ENCODE measurements around the gene KLKB1. TPM values are rescaled to one million over a fixed set of nuclear protein-coding genes. Genes with fewer than 3 reads are reported as not detected.
A peak's percentile ranks its signal among the peaks of the same experiment; 100 is the strongest.

The KLKB1 gene
- total RNA-seq, 2 experiments from 2014 or later = not detected

DNA sequence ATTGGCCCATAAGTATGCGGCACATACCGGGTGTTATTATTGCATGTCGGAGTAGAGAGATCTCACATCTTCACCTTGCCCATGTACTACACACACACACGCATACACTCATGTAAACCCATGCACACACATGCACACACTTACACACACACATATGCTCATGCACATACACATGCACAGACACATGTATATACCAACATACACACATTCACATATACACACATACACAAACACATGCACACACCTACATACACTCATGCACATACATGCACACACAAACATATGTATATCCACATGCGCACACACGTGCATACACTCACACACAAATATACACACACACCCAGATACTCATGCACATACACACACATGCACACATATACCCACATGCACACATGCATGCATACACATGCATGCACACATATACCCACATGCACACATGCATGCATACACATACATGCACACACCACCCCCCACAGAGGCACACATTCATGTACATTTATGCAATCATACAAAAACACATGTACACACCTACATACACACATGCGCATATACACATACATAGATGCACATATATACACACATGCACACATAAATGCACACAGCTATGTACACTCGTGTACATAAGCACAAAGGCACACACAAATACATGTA is 24.7 kb upstream of the KLKB1 start:
- H3K27me3 Mint-ChIP-seq = no peaks in the 10 kb centered on the region
- no peak for DNase-seq
- peaks cover 35% of the 10 kb centered on the region for H3K4me1 Mint-ChIP-seq
- peaks cover 1% of the 10 kb centered on the region for H3K9me3 Mint-ChIP-seq
- H3K36me3 Mint-ChIP-seq (ENCODE audit: low read depth) = peaks cover 3% of the 10 kb centered on the region
- ChIA-PET CTCF (interaction anchor here (0.9 to 1.8 kb wide), 5 partner anchors 11 to 135 kb away, joined by 3 to 23 read pairs (median 7); partner anchors contain the start of genes CYP4V2 and TLR3), POLR2A (interaction anchor here (6.4 kb wide), 1 partner anchor 11 kb away, joined by 84 read pairs; the partner anchor contains the start of gene CYP4V2)
- H3K27ac Mint-ChIP-seq = peak overlapping the region; percentile 36
- H3K4me3 Mint-ChIP-seq = no peak overlapping the region

DNA sequence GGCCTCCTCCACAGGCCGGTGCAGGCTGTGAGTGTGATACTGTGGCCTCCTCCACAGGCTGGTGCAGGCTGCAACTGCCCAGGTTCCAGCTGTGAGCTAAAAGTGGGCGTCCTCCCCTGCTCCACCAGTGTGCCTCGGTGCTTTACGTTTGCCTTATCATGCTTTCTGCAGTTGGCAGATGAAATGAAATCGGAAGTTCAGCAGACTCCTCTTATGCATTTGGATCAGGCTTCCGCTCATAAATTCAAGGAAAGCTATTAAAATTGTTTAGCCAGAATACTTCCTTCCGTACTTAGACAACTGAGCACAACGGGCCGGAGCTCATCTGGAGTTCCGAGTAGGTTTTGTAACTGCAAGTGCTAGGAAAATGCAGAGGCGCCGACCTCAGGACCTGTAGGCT is 23.9 kb upstream of the KLKB1 start:
- Mint-ChIP-seq H3K27me3 (no peaks in the 10 kb centered on the region), H3K27ac (peak overlapping the region; percentile 84), H3K9me3 (peaks cover 5% of the 10 kb centered on the region), H3K36me3 (ENCODE audit: low read depth) (peaks cover 6% of the 10 kb centered on the region), H3K4me3 (peak overlapping the region; percentile 74), H3K4me1 (peaks cover 35% of the 10 kb centered on the region)
- no peak for DNase-seq
- CTCF ChIA-PET = interaction anchor here (1.4 to 4.2 kb wide), 2 partner anchors 12 to 136 kb away, joined by 9 to 23 read pairs; partner anchors contain the start of genes CYP4V2 and TLR3
- POLR2A ChIA-PET = interaction anchor here (0.6 to 6.4 kb wide), 3 partner anchors 12 to 1411 kb away, joined by 3 to 84 read pairs (median 4); partner anchors contain the start of gene CYP4V2

DNA sequence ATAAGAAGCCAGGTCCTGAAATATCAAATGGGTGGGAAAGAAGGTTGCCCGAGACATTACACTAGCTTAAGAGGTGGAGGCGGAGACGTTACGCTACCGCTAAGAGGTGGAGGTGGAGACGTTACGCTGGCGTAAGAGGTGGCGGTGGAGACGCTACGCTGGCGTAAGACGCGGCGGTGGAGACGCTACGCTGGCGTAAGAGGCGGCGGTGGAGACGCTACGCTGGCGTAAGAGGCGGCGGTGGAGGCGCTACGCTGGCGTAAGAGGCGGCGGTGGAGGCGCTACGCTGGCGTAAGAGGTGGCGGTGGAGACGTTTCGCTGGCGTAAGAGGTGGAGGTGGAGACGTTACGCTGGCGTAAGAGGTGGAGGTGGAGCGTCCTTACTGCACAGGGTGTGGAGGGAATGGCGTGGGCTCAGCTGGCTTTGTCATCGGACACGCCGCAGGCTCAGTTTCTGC is 23.2 kb upstream of the KLKB1 start:
- Mint-ChIP-seq H3K9me3 (peaks cover 10% of the 10 kb centered on the region), H3K27ac (peak overlapping the region; percentile 84)
- POLR2A ChIA-PET = interaction anchor here (6.4 kb wide), 1 partner anchor 13 kb away, joined by 84 read pairs; the partner anchor contains the start of gene CYP4V2

DNA sequence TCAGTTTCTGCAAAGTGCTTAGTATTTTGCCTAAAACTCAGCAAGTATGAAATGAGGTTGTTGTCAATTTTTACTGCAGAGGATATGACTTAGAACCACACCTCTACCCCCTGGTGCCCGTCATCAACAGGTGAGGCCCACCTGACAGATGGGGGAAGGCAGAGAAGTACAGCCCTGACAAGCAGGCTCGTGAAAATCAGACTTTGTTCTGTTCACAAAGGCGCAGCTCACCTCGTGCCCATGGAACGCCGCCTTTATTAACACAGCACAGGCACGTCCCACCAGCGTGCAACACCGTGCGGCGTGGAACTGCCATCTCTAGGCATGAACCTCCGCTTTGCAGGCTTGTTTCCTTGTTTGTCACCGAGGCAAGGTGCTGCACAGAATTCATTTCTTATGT is 22.6 kb upstream of the KLKB1 start:
- ChIA-PET POLR2A (interaction anchor here (6.4 kb wide), 1 partner anchor 13 kb away, joined by 84 read pairs; the partner anchor contains the start of gene CYP4V2), CTCF (interaction anchor here (4.2 kb wide), 1 partner anchor 14 kb away, joined by 23 read pairs; the partner anchor contains the start of gene CYP4V2)
- no peaks in the 10 kb centered on the region for H3K27me3 Mint-ChIP-seq
- H3K9me3 Mint-ChIP-seq = peaks cover 12% of the 10 kb centered on the region
- H3K36me3 Mint-ChIP-seq (ENCODE audit: low read depth) = peaks cover 16% of the 10 kb centered on the region
- peak overlapping the region; percentile 74 for H3K4me3 Mint-ChIP-seq
- peak overlapping the region; percentile 84 for H3K27ac Mint-ChIP-seq
- DNase-seq = no peak
- H3K4me1 Mint-ChIP-seq = peaks cover 35% of the 10 kb centered on the region

More for the DNA sequence above, 23.2 kb upstream of the KLKB1 start:
- peaks cover 35% of the 10 kb centered on the region for H3K4me1 Mint-ChIP-seq
- peak overlapping the region; percentile 74 for H3K4me3 Mint-ChIP-seq
- CTCF ChIA-PET = interaction anchor here (1.4 to 4.2 kb wide), 2 partner anchors 13 to 136 kb away, joined by 9 to 23 read pairs; partner anchors contain the start of genes CYP4V2 and TLR3
- no peaks in the 10 kb centered on the region for H3K27me3 Mint-ChIP-seq
- DNase-seq = peak; percentile 89
- peaks cover 12% of the 10 kb centered on the region for H3K36me3 Mint-ChIP-seq (ENCODE audit: low read depth)

DNA sequence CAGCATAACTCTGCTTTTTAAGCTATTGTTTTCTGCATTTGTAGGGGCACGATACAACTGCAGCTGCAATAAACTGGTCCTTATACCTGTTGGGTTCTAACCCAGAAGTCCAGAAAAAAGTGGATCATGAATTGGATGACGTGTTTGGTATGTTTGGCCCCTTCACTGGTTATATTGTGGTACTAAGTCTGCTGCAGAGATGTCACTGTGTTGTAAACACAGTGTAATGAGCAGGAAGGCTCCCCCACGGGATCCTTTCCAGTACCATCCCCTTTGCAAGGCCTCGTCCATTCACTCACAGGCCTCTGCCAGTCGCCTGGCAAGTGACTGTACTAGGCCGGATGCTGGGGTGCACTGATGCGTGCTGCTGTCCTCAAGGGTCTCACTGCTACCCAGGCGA is 22.2 kb upstream of the KLKB1 start:
- POLR2A ChIA-PET = interaction anchor here (6.4 kb wide), 1 partner anchor 14 kb away, joined by 84 read pairs; the partner anchor contains the start of gene CYP4V2

DNA sequence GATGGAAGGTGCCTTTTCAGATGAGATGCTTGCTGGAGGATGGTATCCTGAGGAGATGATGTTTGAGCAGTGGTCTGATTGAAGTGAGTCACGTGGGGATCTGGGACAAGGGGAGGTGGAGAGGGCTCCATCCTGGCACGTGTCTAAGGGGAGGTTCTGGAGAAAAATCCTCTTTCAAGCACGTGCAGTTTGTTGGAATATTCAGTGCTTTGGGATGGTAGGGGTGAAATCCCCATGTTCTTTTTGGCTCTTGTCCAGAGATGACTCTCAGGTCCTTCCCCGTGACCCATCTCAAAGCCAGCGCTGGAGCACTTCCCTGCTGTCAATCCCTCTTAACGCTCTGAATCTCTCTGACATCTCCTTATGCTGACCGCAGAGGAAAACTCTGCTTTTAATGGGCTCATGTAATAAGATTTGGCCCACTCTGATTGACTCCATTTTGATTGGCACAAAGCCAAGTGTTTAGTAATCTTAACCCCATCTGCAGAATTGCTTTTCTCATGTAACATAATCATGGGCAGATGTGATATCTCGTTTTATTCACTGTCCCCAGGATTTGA is 10.8 kb upstream of the KLKB1 start:
- Mint-ChIP-seq H3K4me3 (no peak overlapping the region), H3K36me3 (ENCODE audit: low read depth) (no peaks in the 10 kb centered on the region), H3K27me3 (peaks cover 7% of the 10 kb centered on the region), H3K27ac (no peak overlapping the region), H3K4me1 (no peaks in the 10 kb centered on the region), H3K9me3 (no peaks in the 10 kb centered on the region)
- no peak for DNase-seq
- ChIA-PET CTCF (no interaction called here), POLR2A (no interaction called here)

More for the DNA sequence above, 22.2 kb upstream of the KLKB1 start:
- CTCF ChIA-PET = interaction anchor here (4.2 kb wide), 1 partner anchor 14 kb away, joined by 23 read pairs; the partner anchor contains the start of gene CYP4V2
- H3K4me1 Mint-ChIP-seq = peaks cover 35% of the 10 kb centered on the region
- H3K36me3 Mint-ChIP-seq (ENCODE audit: low read depth) = peaks cover 19% of the 10 kb centered on the region
- DNase-seq = no peak
- peaks cover 12% of the 10 kb centered on the region for H3K9me3 Mint-ChIP-seq
- H3K4me3 Mint-ChIP-seq = peak overlapping the region; percentile 4
- H3K27ac Mint-ChIP-seq = peak overlapping the region; percentile 9
- H3K27me3 Mint-ChIP-seq = no peaks in the 10 kb centered on the region

DNA sequence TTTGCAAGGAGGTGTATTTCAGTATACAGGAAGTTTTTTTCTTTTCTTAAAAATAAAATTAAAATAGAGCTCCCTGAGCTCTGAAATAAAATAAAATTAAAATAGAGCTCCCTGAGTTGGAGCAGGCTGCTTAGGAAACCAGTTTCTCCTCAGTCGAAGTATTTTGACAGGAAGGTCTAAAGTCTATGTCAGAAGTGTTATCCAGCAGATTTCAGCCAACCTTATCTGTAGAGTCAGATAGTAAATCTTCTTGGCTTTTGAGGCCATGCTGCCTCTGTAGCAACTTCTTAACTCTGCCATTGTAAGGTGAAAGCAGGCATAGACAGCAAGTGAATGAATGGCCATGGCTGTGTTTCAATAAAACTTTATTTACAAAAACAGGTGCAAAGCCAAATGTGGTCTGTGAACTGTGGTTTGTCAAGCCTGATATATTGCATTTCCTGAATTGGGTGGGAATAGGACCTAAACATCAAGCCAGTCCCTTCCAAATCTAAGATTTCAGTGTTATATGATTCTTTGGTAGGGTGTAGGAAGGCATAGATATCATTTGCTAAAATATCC is 9.5 kb upstream of the KLKB1 start:
- H3K27ac Mint-ChIP-seq = no peak overlapping the region
- POLR2A ChIA-PET = no interaction called here
- no peaks in the 10 kb centered on the region for H3K9me3 Mint-ChIP-seq
- H3K4me1 Mint-ChIP-seq = no peaks in the 10 kb centered on the region
- no peaks in the 10 kb centered on the region for H3K36me3 Mint-ChIP-seq (ENCODE audit: low read depth)
- CTCF ChIA-PET = no interaction called here
- no peak for DNase-seq
- H3K4me3 Mint-ChIP-seq = no peak overlapping the region
- peaks cover 8% of the 10 kb centered on the region for H3K27me3 Mint-ChIP-seq

DNA sequence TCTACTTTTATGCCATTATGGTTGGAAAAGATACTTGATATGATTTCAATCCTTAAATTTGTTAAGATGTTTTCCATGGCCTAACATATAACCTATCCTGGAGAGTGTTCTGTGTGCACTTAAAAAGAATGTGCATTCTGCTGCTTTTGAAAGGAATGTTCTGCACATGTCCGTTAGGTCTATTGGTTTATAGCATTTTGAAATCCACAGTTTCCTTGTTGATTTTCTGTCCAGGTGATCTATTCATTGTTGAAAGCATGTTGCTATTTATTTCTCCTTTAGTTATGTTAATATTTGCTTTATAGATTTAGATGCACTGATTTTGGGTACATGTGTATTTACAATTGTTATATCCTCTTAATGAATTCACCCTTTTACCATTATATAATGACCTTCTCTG is 5.7 kb upstream of the KLKB1 start:
- H3K4me1 Mint-ChIP-seq = no peaks in the 10 kb centered on the region
- CTCF ChIA-PET = no interaction called here
- H3K4me3 Mint-ChIP-seq = no peak overlapping the region
- no peaks in the 10 kb centered on the region for H3K36me3 Mint-ChIP-seq (ENCODE audit: low read depth)
- no peak for DNase-seq
- H3K27ac Mint-ChIP-seq = no peak overlapping the region
- POLR2A ChIA-PET = no interaction called here
- H3K27me3 Mint-ChIP-seq = peaks cover 6% of the 10 kb centered on the region
- H3K9me3 Mint-ChIP-seq = peaks cover 7% of the 10 kb centered on the region

DNA sequence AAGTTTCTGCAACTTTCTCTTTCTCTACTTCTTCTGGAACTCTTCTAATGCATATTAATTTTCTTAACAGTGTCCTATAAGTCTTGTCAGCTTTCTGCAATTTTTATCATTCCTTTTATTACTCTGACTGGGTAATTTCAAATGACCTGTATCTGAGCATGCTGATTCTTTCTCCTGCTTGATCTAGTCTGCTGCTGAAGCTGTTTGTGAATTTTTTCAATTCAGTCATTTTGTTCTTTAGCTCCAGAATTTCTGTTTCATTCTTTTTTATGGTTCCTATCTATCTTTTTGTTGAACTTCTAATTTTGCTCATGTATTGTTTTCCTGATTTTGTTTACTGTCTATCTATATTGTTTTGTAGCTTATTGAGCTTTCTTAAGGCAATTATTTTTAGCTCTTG is 1.5 kb upstream of the KLKB1 start:
- peaks cover 6% of the 10 kb centered on the region for H3K27me3 Mint-ChIP-seq
- ChIA-PET CTCF (no interaction called here), POLR2A (no interaction called here)
- H3K27ac Mint-ChIP-seq = no peak overlapping the region
- no peak for DNase-seq
- H3K9me3 Mint-ChIP-seq = peaks cover 7% of the 10 kb centered on the region
- no peaks in the 10 kb centered on the region for H3K36me3 Mint-ChIP-seq (ENCODE audit: low read depth)
- no peak overlapping the region for H3K4me3 Mint-ChIP-seq
- no peaks in the 10 kb centered on the region for H3K4me1 Mint-ChIP-seq

DNA sequence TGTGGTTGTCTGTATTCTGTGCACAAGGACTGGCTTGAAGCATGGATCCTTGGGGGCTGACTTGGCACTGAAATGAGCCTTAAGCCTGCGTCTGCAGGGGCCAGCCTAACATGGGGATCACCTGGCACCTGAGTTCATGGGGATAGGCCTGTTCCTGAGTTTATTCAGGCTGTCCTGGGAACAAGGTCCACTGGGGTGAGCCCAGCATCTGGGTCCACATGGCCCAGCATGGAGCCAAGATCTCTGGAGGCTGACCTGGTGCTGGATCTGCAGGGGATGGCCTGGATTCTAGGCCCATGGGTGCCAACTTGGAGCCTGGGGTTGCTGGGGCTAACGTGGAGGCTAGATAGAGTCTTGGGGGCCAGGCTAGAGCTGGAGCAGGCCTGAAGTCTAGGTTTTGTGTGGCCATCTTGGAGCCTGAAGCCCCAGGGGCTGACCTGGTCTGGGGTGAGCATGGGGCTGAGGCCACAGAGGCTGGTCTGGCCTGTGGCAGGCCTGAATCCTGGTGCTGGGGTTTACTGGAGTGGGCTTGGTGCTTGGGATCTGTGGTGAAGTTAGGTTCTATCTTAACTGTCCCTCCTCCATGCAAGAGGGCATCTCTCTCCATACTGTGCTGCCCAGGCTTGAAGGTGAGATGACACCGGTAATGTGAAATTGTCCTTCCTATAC is 652 bp upstream of the KLKB1 start:
- Mint-ChIP-seq H3K27me3 (no peaks in the 10 kb centered on the region), H3K4me1 (no peaks in the 10 kb centered on the region)

DNA sequence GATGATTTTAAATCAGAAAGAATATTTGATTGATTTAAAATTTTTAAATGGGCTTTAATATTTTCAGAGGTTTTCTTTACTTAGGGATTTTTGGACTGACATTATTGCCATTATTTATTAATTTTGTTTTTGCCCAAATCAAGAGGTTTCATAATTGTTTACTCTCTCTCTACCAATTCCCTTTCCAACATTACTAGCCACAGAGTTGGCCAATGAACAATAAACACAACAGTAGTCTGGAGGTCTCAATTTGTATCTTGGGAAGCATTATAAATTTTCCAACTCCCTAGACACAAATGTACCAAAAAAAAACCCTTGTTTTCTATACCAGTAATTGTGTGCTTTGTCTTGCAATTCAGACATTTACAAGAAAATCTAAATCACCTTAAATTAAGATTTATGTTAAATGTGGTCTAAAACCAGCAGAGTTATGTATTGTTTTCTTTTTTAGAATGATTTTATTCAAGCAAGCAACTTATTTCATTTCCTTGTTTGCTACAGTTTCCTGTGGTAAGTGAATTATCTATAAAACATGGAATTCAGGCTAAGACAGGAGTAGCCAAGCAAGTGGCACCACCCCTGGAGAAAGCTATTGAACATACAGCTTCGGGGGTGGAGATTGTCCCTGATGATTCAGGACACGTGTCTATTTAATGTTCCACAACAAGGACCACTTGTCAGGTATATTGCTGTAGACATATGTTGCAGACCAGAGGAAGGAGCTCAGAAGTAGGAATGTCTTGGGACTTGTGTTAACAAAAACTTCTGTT is 622 bp downstream of the KLKB1 start:
- ChIA-PET POLR2A (no interaction called here), CTCF (no interaction called here)
- Mint-ChIP-seq H3K9me3 (peaks cover 7% of the 10 kb centered on the region), H3K4me1 (no peaks in the 10 kb centered on the region), H3K4me3 (no peak overlapping the region), H3K36me3 (ENCODE audit: low read depth) (no peaks in the 10 kb centered on the region), H3K27me3 (no peaks in the 10 kb centered on the region), H3K27ac (no peak overlapping the region)
- DNase-seq = no peak

More for the DNA sequence above, 652 bp upstream of the KLKB1 start:
- no peak for DNase-seq
- no peak overlapping the region for H3K27ac Mint-ChIP-seq
- H3K4me3 Mint-ChIP-seq = no peak overlapping the region
- H3K36me3 Mint-ChIP-seq (ENCODE audit: low read depth) = no peaks in the 10 kb centered on the region
- POLR2A ChIA-PET = no interaction called here
- CTCF ChIA-PET = no interaction called here
- peaks cover 7% of the 10 kb centered on the region for H3K9me3 Mint-ChIP-seq

DNA sequence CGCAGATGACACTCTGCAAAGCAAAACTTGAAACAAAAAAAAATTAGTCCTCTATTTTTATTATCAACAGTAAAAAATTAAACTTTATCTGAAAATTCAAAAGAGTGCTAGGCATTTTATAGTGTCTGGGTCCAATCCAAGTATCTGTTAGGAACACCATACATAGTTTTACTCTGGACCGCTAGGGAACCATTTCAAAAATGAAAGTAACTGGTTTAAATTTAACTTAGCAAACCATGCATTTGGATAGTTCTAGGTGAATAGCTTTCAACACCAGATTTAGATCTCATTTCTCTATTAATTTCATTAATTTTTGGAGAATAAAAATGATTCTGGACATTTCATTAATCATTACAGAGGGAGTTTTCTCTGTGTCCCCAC is 1.2 kb downstream of the KLKB1 start:
- peaks cover 7% of the 10 kb centered on the region for H3K9me3 Mint-ChIP-seq
- no peaks in the 10 kb centered on the region for H3K27me3 Mint-ChIP-seq
- ChIA-PET POLR2A (no interaction called here), CTCF (no interaction called here)
- no peaks in the 10 kb centered on the region for H3K36me3 Mint-ChIP-seq (ENCODE audit: low read depth)
- no peaks in the 10 kb centered on the region for H3K4me1 Mint-ChIP-seq
- H3K27ac Mint-ChIP-seq = no peak overlapping the region
- DNase-seq = no peak
- no peak overlapping the region for H3K4me3 Mint-ChIP-seq
